ENCODE data around the gene HOPX.
A peak's percentile ranks its signal among the peaks of the same experiment; 100 is the strongest.
"Not testable (repeated sequence)": the region's sequence is repeated elsewhere in the genome, so short reads cannot be mapped to it uniquely, and the experiment has no call there.

HOPX gene

GRCh38 chr4:56686537-56687231 lies 5.6 kb upstream of the HOPX start:
- DNase-seq: no peak

- DNase-seq: no peak
Measured at GRCh38 chr4:56684320-56685050, 3.4 kb upstream of the HOPX start.

GRCh38 chr4:56683455-56683854 lies 2.4 kb upstream of the HOPX start:
- no peak for DNase-seq

- DNase-seq: no peak
Measured at GRCh38 chr4:56681853-56682525, 893 bp upstream of the HOPX start.

GRCh38 chr4:56680266-56680665 lies 830 bp downstream of the HOPX start:
- DNase-seq: no peak

- DNase-seq: no peak
Measured at GRCh38 chr4:56677711-56678110, 3.4 kb downstream of the HOPX start.

- no peak for DNase-seq
Measured at GRCh38 chr4:56674984-56675383, 6.1 kb downstream of the HOPX start.

- DNase-seq: no peak
Measured at GRCh38 chr4:56671860-56672259, 9.2 kb downstream of the HOPX start.

- DNase-seq: no peak
Measured at GRCh38 chr4:56671373-56671772, 9.7 kb downstream of the HOPX start.

GRCh38 chr4:56668267-56668666 lies 12.8 kb downstream of the HOPX start:
- no peak for DNase-seq

GRCh38 chr4:56667396-56667795 lies 13.7 kb downstream of the HOPX start:
- DNase-seq: not testable (repeated sequence)

GRCh38 chr4:56666279-56666678 lies 14.8 kb downstream of the HOPX start:
- no peak for DNase-seq

GRCh38 chr4:56665781-56666180 lies 15.3 kb downstream of the HOPX start:
- no peak for DNase-seq

- no peak for DNase-seq
Measured at GRCh38 chr4:56662782-56663468, 18.2 kb downstream of the HOPX start.

GRCh38 chr4:56659946-56660345 lies 21.1 kb downstream of the HOPX start:
- no peak for DNase-seq

GRCh38 chr4:56658528-56658927 lies 22.6 kb downstream of the HOPX start:
- DNase-seq: no peak

GRCh38 chr4:56657818-56658217 lies 23.3 kb downstream of the HOPX start:
- DNase-seq: no peak

GRCh38 chr4:56657128-56657527 lies 24.0 kb downstream of the HOPX start:
- no peak for DNase-seq

- DNase-seq: peak; percentile 17
Measured at GRCh38 chr4:56656346-56656643, 24.8 kb downstream of the HOPX start.

GRCh38 chr4:56655627-56656345 lies 25.3 kb downstream of the HOPX start:
- DNase-seq: peak; percentile 6

- DNase-seq: peak; percentile 3
Measured at GRCh38 chr4:56655209-56655626, 25.9 kb downstream of the HOPX start.

- DNase-seq: no peak
Measured at GRCh38 chr4:56654238-56654632, 26.9 kb downstream of the HOPX start.
